Medulla oblongata (tissue), 1 donor: ENCODE results near the gene JUP.
A peak's percentile ranks its signal among the peaks of the same experiment; 100 is the strongest.

Source experiments
- DNase-seq: peaks from one replicate; pipeline ENCODE4 v3.0.0-alpha.2; 2015; ENCODE audit errors: extremely low spot score

The JUP gene

DNA sequence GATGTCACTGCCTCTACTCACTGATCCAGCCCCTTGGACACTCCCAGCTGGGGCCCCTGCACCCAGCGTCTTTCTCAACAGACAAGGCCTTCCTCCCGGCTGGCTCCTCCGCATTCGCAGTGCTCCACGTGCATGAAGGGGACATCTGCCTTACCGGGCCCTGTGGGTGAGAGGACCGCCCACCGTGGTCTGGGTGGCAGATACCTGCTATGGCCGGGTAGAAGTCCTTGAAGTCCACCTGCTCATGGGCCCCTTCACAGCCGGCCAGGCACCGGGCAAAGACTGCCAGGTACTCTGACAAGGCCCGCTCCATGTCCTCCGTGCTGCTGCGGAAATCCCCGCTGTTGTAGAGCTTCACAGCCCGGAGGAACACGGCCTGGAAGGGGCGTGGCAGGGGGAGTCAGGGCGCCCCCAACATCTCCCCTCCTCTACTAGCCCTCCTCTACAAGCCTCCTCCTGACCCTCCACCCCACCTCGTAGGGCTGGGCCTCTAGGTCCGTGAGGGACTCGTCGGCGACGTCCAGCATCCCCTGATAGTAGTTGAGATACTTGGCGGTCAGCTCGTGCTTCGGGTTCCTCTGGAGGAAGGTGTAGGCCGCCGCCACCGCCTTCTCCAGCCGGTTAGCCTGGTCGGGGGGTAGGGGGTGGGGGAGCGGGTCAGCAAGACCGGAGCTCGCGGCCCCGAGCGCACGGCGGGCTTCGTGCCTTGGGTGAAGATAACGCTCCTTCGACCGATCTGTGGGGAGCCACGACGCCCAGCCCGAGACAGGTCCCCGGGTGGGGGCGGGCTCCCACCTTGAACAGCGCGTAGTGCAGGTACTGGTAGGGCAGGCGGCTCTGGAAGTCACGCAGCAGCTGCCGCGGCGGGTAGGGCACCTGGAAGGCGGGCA lies 24.4 kb upstream of the JUP start:
- no peak for DNase-seq

DNA sequence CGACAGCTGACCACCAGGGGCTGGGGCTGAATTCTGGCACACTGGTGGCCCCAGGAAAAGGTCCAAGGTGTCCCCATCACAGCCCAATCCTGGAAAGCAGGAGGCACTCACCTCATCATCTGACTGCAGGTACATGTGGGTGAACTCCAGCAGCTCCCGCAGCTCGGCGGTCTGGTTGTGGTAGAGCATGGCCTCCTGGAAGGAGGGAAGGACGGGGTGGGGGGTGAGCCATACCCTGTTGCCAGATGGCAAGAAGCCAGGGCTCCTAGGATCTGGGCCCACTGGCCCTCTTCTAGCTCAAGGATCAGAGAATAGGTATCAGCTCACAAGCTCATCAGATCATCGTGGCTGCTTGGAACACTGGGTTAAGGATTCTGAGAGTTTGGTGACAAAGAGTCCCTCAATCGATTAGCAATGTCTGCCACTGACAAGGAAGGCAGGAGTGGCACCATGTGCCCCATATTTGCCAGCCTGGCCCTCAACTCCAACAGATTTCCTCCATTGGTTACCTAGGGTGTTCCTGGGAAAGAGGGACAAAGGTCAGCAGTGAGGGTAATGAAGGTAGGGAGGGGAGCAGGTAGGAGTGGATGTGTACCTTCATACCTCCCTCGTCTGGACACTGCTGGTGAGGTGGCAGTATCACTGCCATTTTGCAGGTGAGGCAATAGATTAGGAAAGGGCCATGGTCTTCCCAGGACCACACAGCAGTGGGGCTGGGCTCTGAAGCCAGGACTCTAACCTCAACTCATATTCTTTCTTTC lies 20.4 kb upstream of the JUP start:
- no peak for DNase-seq

DNA sequence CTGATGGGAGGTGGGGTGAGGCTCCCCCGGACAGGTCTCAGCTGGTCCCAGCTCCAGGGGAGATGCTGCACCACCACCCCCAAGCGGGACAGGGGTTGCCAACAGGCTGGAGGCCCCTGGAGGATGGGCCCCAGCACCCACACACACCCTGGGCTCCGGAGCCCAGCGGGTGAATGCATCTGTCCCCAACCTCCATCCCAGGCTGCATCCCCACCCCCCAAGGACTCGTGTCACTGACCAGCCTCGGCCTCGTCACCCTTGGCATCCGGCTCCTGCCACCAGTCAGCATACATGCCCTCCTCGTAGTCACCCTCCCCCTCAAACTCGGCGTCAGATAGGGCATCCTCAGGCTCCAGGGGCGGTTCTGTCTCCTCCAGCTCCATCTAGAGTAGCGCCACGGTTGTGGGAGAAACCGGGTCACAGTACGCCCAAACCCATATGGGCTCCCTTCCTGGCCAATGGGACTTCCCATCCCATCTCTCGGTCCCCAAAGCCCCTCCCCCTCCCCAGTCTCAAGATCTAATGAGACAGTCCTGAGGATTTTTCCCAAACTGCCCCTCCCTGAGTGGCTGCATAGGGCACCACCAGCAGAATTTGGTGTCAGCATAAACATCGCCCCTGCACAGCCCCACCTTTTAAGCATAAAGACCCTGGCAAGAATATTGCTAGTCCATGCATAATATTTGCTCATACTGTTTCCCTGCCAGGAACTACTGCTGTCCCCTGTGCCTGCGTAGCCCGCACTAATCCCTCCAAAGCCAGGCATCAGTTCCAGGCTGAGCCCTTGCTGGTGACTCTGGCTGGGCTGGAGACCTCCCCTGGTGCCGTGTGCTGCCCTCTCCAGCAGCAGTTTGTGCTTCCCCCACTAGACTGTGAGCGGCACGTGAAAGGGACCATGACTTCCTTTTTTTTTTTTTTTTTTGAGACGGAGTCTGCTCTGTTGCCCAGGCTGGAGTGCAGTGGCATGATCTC lies 16.8 kb upstream of the JUP start:
- DNase-seq, result no peak

DNA sequence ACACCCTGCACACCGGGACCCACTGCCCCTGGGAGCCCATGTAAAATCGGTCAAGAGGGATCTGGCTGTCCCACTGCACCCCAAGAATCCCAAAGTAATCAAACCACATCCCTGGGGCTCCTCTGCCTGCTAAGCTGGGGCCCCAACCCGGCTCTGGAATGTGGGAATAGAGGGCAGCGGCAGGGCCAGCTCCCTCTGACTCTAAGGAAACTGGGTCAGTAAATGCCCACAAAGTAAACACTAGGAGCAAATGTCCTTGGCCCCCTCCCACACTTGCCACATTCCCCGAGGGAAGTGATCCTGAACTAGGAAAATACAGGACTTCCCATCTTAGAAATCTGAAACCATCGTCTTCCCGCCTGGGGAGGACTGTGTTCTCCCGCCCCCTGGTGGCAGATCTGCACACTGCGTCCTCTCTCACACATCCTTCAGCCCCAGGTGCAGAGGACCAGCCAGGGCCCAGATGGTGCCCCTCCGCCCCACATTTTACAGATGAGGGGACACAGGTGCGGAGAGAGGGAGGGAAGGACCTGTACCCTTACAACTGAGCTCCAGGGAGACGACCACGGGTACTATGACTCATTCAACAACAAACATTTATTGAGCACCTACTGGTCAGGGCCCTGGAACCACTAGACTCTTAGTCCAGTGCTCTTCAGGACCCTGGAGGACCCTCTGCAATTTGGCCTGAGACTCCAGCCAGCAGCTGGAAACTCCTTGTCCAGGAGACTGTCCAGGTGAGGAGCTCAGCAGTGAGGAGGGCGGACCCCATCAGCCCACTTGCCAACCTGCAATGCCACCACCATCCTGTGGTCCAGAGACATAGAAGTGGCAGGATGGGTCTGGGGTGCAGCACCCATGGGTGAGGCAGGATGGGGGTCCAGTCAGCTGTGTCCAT lies 15.1 kb upstream of the JUP start:
- DNase-seq, result peak; percentile 86

DNA sequence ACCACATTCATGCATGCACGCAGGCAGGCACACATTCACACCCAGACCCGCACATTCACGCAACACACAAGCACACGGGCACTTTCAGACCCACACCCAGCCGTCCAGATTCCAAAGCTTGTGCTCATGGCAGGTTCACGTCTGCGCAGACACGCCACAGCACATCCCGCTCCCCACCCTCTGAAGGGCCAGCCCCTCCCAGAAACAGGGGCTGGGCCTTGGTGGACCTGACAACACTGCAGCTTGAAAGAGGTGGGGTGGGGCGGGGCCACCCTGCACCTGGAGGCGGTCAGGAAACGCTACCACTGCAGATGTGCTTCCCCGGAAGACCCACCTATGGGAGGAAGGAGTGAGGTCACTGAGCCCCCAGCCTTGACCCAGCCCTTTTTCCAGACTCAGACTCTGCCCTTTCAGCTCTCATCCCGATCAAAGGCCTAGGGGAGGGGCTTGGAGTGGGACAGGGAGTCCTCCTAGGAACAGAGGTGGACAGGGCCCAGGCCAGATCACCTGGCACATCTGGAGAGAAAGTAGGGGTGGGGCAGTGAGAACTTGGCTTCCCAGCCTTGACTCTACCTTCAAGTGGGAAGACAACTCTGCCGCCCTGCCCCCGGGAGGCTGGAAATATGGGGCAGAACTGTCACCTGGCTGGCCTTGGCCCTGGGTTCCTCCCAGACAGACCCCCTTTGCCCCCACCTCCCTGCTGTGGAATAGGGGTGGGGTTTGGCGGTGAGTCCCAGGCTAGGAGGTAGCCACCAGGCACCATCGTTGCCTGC lies 14.3 kb upstream of the JUP start:
- no peak for DNase-seq

DNA sequence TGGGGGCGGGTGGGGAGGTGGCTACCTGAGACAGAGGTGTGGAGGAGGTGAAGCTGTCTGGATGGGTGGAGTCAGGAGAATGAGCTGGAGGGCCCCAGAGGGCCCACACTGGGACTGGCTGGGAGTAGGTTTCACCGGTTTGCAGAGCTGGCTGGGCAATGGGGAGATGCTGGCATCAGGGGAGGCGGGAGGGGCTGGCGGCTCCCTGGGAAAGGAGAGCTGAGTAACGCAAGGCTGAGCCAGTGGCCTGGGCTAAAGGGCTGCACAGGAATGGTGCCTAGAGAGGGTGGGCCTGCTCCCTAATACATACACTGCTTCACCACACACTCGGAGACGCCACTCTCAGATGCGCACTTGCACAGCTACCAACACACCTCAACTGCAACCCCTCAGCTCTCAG lies 12.9 kb upstream of the JUP start:
- DNase-seq, result no peak

DNA sequence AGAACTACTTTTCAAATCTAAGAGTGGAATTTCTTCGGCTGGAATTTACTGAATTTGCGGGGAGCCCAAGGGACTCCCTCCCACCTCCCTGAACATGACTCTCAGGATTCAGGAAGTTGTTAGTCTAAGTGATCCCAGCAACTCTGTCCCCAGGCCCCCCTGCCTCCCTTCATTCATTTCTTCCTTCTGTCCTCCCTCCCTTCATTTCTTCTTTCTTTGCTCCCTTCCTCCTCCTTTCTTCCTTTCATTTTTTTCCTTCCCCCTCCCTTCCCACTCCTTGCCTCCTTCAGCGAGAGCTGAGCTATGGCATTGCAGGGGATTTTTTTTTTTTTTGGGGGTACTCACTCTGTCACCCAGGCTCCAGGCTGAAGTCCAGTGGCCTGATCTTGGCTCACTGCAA lies 10.9 kb upstream of the JUP start:
- no peak for DNase-seq

DNA sequence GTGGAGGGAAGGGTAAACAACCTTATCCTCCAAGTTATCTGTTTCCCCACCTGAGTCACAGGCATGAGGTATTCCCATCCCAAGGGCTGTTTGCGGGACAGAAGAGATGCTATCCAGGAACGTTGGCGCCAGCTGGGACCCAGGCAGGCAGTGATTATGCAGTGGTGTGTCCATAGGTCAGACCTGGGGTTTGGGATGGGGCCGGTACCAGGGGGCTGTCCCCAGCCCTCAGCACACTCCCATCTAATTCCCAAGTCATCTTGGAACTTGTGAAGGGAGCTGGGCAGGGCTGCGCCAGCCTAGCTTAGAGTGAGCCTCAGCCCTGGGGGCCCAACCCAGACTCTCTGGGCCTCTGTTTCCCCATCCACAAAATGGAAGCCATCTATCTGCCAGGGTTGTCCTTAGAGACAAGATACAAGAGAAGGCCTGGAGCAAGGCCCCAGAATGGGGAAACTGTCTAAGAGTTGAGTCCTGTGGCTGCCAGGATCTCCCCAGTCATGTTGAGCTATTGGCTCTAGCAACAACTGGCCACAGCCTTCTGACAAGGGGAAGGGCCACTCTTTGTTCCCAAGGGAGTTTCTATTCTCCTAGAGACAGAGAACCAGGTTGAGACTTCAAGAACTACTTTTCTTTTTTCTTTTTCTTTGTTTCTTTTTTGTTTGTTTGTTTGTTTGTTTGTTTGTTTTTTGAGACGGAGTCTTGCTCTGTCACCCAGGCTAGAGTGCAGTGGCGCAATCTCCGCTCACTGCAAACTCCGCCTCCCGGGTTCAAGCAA lies 9.8 kb upstream of the JUP start:
- no peak for DNase-seq

DNA sequence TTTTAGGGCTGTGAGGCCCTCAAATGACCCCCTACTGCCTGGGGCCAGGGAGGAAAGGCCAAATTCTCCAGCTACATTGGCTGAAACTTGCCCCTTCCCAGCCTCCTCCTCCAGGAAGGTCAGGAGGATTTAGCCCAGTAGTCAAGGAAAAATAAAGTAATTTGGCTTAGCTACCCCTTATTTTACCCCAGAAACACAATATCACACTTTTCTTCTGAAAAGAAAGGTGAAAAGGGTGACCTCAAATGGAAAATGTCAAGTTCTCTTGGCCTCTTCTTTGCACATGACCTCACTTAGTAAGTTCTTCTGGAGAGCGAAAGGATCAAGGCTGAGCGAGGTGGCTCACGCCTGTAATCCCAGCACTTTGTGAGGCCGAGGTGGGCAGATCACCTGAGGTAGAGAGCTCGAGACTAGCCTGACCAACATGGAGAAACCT lies 8.0 kb upstream of the JUP start:
- DNase-seq, result no peak

DNA sequence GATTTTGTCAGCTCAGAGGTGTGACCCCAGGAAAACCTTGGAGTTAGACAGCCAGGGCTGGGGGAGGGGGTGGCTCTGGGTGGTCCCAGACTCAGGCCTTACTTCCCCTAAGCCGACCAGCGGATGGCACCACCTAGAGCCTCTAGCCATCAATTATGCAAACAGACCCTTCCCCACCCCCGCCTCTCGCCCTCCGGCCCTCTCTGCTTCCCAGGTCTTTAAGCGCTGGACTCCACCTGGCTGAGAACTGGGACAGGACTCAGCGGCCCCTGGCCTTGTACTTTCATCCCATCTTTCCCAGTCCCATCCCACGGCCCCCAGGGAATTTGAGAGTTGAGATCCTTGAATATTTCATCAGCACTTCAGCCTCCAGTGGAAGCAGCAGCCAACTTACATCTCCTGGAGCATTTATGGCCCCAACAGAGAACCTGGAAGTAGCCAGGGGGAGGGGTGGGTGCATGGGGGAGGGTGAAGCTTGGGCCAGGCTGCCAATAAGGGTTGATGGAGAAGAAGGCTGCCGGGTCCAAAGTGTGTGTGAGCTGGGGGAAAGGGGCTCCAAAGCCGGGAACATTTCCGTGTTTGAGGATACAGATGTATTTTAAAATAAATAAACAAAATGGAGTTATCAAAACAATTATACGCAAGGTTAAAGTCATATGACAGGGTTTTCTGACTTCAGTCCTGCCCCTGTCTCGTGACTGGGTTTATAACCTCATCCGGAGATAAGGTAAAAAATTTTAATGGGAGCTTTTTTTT lies 7.5 kb upstream of the JUP start:
- DNase-seq, result no peak

DNA sequence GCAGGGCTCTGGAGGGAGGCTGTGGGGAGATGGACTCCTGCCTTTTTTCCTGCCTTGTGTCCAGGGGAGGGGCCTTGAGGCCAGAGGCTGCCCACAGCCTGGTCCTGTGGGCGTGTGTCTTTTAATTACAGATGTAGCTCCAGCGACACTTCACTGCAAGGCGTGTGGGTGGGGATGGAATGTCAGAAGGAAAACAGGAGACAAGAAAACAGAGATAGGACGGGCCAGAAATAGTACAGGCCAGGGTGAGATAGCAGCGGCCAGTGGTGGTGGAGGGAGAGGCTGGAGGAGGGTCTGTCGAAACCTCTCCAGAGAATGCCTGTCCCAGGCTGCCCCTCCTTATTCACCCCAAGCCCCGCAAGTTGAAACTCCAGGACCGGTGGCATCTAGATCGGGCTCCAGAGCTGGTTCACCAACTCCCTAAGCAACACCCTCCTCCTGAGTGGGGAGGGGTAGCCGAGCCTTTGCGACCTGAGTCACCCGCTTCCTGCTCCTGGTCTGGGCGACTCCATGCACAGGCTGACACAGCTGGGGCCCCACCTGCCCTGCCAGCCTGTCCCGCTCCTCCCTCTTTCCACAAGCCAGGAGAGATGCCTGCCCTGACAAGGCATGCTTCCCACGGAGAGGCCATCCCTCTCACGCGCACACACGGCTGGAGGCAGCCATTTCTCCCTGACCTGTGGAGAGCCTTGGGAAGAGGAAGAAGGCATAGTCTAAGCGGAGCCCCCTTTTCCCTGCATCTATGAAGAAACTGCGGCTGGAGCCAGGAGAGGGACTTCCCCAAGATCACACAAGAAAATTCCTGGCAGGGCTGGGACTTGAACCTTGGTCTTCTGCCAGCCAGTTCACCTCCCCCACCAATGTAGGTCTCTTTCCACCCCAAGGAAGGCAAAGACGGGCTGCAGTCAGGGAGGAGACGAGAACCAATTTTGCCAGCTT lies 6.6 kb upstream of the JUP start:
- DNase-seq, result no peak

DNA sequence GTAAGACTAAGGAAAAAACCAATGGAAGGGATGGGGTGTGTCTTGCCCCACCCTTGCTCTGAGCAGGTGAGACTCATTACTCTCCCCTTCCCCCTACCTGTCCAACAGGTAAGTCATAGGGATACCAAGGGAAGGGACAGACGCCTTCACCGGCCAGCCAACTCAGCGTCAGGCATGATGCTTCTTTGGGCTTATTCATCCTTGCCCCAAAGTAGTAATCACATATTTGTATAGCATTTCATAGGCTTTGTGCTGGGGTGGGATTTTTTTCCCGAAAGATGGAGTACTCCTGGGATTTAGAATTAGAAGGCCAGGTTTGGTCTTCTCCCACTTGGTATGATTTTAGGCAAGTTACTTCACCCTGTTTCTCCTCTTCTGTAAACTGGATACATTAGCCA lies 509 bp upstream of the JUP start:
- no peak for DNase-seq

DNA sequence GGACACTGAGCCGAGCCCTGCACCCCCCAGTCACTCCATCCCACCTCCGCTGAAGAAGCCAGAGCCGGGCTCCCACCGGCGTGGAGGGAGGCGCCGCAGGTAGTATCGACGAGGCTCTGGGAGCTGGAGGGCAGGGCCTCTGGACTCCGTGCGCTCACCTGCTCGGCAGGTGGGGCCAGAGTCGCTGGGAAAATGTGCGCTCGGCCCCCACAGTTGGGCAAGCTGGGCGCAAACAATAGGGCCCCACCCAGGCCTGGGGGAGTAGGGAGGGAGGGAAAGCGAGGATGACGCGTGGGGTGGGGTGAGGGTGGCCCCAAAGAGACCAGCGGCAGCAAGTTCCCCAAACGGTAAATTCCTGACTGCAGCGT lies 668 bp downstream of the JUP start:
- DNase-seq, result no peak

DNA sequence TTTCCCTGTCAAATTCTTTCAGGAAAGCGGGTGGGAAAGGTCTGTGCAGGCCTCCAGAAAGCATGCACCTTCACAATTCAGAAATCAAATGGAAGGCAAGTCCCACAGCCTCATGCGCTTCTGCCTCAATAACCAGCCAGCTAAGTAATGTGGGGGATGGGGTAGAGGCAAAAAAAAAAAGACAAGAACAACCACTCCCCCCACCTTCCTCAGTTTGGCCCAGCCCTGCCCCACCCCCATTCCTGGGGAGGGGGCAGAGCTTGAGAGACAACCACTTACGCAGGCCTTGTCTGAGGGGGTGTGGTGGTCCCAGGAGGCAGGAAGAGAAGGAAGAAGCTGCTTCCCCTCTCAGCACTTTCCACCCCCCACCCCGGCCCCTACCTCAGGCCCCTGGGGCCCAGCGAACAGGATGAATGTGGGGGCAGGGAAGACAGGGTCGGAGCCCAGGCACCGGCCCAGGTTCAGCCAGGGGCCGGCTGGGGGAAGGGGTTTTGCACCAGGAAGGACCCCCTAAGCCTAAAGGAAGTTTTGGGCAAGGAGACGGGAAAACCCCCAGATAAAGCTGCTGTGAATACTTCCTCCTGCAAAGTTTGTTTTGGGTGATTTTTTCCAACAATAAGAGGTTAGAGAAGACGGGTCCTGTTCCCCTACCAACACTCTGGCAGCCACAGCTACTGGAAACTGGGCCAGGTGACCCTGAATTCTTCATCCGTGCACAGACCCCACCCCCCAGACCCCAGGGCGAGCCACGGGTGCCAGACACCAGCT lies 1.2 kb downstream of the JUP start:
- no peak for DNase-seq

DNA sequence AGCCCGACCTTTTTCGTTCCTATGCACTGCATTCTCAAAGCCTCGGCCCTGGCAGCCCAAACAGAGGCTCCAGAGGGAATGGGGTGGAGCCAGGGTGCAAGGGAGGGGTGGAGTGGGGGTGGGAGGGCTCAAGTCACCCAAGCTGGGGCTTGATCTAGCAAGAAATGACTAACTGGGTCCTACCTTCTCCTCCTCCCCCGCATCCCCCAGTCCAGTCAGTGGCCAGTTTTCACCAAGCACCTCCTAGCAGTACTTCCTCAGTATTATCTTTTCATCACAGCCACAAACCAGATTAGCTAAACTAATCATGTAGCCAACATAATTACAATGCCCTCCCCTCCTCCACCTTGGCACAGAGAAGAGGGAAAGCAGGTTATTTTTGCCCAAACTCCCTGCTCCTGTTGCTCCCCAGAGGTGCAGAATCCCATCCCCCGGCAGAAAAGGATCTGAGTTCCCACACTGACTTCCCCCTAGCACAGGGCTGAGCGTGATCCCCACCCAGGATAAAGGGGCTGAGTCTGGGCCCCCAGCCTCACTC lies 2.2 kb downstream of the JUP start:
- no peak for DNase-seq

DNA sequence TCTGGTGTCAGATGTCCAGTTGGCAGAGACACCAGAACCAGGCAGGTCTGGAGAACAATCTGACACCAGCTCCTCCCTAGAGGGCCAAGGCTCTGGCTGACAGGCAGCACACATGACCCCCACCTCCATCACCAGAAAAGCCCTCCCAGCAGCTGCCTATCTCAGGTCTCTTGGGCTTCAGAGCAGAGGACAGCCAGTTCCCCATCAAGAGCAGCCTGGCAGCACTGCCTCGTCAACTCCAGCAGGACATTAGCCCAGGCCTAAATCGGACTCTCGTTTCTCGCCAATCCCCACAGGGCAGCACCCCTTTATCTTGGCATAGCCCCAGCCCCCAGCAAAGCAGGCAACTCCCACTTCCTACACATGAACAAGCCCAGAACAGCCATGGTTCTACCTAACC lies 4.4 kb downstream of the JUP start:
- DNase-seq, result no peak
